NCI-H187 treated with DMSO at 0.1 percent for 48 hours (cell line): ENCODE data around the gene DNAJB2.
A peak's percentile ranks its signal among the peaks of the same experiment; 100 is the strongest.

Source experiments
- DNase-seq: peaks from one replicate; lab custom pipeline; 2025; lab: John Stamatoyannopoulos, UW

The DNAJB2 gene

DNA sequence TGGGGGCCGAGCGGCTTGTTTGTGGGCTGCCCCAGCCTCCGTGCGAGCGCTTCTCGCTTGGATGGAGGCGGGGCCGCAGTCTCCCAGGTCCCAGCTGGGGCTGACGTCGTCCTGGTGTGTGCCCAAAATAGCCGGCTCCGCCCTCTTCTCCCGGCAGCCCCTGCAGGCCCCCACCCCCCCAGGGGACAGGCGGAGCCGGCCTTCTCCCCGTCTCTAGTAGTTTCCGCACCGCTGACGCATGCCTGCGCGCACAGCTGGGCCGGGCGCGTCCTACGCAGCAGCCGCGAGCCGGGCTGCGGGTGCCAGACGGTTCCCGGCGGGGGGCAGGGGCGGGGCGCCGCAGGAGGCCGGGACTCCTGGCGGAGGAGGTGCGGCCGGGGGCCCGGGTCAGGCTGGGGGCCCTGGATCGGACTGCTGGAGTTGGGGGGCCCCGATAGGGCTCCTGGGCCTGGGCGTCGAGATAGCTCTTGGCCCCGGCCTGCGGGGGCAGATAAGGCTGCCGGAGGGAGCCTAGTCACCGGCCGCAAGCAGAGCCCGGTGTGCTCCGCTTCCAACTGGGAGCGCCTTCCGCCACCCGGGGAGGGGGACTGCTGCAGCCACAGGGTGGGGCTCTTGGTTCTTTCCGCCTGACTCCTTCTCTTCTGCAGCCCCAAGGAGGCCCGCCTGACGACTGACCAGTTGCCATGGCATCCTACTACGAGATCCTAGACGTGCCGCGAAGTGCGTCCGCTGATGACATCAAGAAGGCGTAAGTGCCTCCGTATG, at the start of gene DNAJB2:
DNAJB2 (plus strand) TSS at position 216 of the 765 bp plus-strand sequence; CDS start at position 684, 468 bp downstream.
- DNase-seq, result peak; percentile 63

DNA sequence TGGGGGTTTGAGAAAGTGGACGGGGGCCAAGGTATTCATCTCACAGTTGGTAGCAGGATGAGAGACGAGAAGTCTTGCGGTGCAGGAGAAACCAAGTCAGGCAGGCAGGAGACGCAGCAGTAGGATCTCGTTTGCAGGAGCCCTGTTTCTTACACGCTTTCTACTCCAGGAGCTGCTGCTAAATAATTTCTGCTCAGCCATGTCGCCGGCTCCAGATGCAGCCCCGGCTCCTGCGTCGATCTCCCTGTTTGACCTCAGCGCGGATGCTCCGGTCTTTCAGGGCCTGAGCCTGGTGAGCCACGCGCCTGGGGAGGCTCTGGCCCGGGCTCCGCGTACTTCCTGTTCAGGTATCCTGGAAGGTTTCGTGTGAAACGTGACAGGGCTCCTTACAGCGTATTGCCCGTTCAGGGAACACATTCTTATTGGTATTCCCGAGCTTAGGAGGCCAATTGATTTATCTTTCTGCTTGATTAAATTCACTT, 49.1 kb upstream of the DNAJB2 start:
- no peak for DNase-seq

DNA sequence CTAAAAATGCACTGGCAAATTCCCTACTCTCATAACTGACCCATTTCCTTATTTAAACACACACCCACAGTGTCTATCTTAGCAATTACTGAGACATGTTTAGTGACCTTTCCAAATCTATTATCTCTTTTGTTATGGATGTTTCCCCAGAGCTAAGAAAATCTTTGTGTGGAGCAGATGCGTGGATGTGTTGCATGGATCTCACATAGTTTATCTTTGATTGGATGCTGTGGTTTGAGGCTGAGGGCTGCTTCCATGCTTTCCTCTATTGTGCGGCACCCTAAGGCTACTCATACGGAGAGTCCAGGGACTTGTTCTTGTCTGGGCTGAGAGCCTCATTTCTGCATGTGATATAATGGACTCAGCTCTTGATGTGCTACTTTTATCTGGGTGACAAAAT, 44.8 kb upstream of the DNAJB2 start:
- DNase-seq, result no peak

DNA sequence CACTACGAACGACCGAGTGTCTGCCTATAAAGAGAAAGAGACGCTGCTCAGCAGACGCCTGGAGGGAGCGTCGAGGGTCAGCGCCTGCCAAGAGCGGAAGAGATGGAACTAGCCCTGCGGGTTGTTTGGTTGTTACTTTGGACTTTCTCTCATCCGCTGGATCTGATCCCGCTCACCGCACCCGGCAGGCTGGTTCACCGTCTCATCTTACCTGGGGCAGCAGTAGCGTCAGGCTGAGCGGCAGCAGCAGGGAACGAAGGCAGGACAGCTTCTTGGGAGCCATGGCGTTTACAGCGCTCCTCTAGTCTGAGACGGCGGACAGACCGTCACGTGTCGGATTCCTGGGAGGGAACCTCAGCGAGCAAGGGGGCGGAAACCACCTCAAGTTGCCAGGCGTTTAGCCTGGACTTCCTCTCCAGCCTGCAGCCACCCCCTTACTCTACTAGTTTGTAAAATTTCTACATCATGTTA, 35.8 kb upstream of the DNAJB2 start:
- DNase-seq, result no peak

- no peak for DNase-seq
Measured at GRCh38 chr2:219244789-219245147, 34.4 kb upstream of the DNAJB2 start.

DNA sequence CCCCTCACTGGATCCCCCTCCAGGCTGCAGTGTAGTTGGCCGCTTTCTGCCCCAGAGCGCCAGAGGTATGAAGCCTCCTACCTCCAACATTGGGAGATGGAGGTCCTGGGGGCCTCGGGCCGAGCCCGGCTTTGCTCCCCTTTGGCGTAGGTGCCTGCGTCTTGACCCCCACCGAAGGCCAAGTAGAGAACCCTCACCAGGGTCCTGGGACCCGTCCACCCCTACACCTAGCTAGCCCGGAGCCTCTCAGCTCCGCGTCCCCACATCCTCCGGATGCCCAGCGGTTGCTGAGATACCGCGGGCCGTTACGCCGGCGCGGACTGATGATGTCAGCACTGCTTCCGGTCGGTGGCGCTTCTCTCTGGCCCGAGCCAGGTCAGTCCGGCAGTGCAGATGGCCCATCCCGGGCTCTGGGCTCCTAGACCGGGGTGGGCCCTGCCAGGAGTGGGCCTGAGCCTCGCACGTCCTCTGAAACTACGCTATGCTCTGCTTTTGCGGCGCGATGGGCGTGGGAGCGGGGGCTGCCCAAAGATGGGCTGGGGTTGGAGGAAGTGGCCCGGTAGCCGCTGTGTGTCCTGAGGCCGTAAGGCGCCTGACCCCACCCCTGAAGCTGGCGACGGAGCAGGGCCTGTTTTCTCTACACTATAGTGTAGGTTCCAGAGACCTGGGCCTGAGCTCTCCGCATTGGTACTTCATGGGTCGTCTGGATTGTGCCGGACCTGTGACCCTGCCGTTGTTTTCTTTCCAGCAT, 33.8 kb upstream of the DNAJB2 start, which contains the start of the genes GLB1L and STK16:
GLB1L (minus strand) TSS at position 297 of the 751 bp plus-strand sequence. CDS start 1,871 bp downstream, outside the sequence.
STK16 (plus strand) TSS at position 332 of the 751 bp plus-strand sequence. CDS start 521 bp downstream, outside the sequence.
- no peak for DNase-seq

DNA sequence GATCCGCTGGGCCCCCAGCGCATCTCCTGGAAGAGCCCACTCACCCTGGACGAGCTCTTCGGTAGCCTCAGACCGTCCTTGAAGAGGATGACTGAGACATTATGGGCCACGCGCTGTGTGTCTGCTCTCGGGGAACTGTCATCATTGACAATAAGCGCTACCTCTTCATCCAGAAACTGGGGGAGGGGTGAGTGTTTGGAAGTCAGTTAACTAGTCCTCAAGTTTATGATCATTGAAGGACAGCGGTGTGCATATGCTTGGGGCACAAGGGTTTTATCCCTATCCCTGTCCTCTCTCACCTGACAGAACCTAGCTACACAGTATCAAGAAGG, 33.3 kb upstream of the DNAJB2 start:
- DNase-seq, result no peak

DNA sequence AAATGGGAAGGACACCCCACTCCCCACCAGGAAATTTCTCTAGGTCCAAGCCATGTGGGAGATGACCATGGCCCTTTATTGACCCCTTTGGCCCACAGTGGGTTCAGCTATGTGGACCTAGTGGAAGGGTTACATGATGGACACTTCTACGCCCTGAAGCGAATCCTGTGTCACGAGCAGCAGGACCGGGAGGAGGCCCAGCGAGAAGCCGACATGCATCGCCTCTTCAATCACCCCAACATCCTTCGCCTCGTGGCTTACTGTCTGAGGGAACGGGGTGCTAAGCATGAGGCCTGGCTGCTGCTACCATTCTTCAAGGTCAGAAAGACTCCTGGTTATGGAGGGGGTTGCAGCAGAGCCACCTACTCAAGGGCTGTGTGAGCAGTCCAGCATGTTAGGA, 32.6 kb upstream of the DNAJB2 start:
- DNase-seq, result no peak

DNA sequence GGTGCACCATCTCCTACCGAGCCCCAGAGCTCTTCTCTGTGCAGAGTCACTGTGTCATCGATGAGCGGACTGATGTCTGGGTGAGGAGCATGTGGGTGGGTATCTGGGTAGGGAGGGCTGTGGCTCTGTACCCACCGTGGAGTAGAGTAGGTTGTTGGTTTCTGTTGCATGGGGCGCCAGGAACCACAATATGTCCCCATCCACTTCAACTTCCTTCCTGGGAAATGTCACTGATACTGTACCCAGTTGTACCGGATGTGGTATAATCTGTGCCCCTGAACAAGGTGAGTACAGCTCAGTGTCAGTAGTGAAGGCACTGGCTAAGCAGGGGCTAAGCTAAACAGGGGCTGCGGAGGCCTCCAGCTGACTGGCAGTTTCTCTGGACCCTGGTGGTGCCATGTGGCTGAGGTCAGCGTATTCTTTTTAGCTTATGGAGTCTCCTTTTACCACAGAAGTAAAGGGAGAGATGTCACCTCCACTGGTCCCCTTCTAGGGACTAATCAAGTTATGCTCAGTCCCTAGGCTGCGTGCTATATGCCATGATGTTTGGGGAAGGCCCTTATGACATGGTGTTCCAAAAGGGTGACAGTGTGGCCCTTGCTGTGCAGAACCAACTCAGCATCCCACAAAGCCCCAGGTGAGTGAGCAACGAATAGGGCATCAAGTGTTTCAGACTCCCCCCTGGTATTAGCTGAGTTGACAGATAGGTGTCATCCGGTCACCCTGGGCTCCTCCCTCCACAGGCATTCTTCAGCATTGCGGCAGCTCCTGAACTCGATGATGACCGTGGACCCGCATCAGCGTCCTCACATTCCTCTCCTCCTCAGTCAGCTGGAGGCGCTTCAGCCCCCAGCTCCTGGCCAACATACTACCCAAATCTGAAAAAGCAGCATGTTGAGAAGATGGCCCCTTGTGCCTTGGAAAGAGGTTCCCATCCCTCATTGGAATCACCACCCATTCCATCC, 31.2 kb upstream of the DNAJB2 start:
- no peak for DNase-seq

DNA sequence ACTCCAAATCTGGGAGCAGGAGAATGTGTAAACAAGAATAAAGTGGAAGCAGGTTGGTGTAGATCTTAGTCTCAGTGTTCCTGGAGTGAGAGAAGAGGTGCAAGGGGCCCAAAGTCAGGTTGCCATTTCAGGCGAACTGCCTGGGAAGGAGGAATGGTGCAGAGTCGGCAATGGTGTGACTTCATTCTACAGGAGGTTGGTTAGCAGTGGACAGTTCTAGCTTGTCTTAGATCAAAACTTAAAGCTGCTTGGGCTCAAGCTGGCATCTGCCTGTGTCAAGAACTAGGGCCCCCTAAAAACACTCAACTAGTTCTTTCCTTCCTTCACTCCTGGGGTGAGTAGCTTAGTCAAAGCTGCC, 30.3 kb upstream of the DNAJB2 start:
- DNase-seq, result no peak

- DNase-seq, result no peak
Measured at GRCh38 chr2:219249203-219249980, 29.8 kb upstream of the DNAJB2 start.

DNA sequence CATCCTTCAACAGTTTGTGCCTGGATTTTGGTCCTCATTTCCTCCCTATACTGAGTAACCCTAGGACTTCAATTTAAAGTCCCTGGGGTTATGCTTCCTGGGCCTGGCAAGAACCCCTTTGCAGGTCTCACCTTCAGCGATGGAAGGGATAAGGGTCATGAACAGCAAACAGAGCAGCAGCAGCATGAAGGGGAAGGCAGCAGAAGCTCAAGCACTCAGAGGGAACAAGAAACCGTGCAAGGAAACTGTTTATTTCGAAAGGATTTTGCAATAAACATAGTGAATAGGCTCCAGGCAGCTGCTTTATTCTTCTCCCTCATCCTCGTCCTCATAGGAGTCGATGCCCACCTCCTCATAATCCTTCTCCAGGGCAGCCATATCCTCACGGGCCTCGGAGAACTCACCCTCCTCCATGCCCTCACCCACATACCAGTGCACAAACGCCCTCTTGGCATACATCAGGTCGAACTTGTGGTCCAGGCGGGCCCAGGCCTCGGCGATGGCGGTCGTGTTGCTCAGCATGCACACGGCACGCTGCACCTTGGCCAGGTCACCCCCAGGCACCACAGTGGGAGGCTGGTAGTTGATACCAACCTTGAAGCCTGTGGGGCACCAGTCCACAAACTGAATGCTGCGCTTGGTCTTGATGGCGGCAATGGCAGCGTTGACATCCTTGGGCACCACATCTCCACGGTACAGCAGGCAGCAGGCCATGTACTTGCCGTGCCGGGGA, 29.0 kb upstream of the DNAJB2 start:
- no peak for DNase-seq

- DNase-seq, result no peak
Measured at GRCh38 chr2:219251656-219252055, 27.5 kb upstream of the DNAJB2 start.

GRCh38 chr2:219252084-219252483, 27.1 kb upstream of the DNAJB2 start:
- DNase-seq, result no peak

DNA sequence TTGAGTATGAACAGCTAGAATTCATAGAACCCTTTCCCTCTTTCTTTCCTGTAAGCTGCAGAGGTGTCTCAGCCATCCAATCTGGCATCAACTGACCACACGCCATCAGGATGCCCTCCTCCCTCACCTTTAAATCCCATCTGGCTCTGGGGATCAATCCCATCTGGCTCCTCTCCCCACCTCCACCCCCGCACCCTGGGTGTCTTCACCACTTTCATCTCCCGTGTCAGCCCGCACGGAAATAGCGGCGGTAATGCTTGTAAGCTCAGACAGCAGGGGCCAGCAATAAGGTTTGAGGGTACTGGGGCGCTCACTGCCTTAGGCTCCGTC, 26.6 kb upstream of the DNAJB2 start:
- no peak for DNase-seq

DNA sequence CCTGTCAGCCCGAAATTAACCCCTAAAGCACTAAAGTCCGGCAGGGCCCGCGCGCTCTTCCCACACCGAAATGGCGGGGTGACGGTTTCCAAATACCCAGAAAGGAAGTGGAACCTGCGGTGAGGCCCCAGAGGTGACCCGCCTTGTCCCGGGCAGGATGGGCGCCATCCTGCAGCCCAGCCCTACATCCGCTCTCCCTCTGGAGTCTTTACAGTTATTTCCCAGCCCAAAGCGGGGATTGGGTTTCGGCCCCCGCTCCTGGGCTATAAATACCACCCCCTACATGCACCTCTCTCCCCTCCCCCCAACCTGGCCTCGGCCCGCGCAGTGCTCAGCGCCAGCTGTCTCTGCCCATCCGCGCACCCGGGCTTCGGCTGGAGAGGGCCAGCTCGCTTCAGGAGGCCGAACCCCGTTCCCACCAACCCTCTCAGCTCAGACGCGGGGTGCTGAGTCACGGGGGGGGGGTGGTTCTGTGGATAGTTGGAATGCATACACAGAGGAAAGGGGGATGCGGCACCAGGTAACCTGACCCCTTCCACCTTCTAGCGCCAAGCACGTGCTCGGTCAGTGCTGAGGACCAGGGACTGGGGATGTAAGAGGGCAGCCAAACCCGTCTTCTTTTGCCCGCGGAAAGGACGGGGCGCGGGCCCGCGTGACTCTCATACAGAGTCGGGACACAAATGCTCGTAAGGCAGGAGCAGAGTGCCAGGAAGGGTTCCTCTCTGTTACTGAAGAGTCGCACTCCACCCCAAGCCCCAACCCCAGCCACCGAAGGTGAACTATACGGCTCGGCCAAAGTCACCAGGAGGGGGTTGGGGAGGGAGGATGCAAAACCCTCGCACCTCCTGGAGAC, 26.0 kb upstream of the DNAJB2 start, which contains the start of gene TUBA4B:
TUBA4B (plus strand) TSS at position 344 of the 853 bp plus-strand sequence; CDS start at position 509, 165 bp downstream.
- no peak for DNase-seq

DNA sequence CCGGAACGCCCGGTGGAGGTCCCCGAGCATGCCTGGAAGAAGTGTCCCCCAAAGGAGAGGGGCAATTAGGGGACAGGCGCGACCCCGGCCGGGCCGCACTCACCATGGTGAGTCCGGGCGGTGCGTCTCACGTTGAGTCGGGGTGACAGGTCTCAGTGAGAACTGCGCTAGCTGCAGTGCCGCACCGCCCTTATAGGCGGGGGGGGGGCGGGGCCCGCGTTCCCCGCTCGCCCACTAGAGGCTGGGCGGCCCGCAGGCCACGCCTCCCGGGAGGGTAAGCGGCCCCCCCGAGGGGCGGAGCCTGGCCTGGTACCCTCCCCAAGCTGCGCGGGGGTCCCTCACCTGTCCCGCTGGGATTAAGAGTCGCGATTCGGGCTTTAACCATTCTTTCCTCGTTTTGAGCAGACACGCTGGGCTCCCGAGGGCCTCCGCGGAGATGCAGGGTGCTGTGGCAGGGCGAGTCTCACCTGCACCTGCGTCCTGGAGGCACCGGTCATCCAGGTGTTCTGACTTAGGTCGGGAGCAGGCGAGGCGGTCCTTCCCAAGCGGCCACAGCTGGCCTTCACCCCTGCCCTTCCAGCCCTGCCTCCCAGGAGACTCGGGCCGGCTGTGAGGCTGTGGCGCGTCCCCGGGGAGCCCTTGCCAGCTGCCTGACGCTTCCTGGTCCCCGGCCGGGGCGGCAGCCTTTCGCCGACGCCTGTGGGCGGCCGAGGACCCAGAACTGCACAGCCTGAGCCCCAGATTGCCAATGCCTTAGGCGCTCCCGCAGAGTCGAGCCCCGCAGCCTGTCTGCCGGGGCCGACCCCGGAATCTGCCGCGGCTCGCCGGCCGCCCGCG, 25.2 kb upstream of the DNAJB2 start, which contains the start of gene TUBA4A:
TUBA4A (minus strand) TSS at position 166 of the 837 bp plus-strand sequence; CDS start at position 106, 60 bp downstream.
- DNase-seq, result no peak

GRCh38 chr2:219254590-219255201, 24.5 kb upstream of the DNAJB2 start:
- DNase-seq, result no peak
